CD4-positive, alpha-beta T cell treated with Interleukin-6 at 100 ng/mL for 8 hours (primary cell): Measurements from ENCODE around the gene ITGAL.
"Not testable (repeated sequence)": the region's sequence is repeated elsewhere in the genome, so short reads cannot be mapped to it uniquely, and the experiment has no call there.

ENCODE experiments used
- DNase-seq: peaks from one replicate; pipeline ENCODE4 v3.0.0-alpha.2; 2020; ENCODE audit warnings: mixed read lengths, low spot score

ITGAL gene

GRCh38 chr16:30472328-30472942 lies at the start of gene ITGAL:
ITGAL (plus strand) TSS chr16:30472742; CDS start chr16:30472838, 96 bp downstream.
- peak; percentile 91 for DNase-seq

- DNase-seq: no peak
Measured at GRCh38 chr16:30428055-30428454, 44.5 kb upstream of the ITGAL start.

GRCh38 chr16:30429418-30429677 lies 43.2 kb upstream of the ITGAL start:
- DNase-seq: no peak

- DNase-seq: peak; percentile 98
Measured at GRCh38 chr16:30429678-30430427, 42.7 kb upstream of the ITGAL start, which contains the start of gene DCTPP1. DCTPP1 (minus strand) TSS chr16:30430030; CDS start chr16:30429980, 50 bp downstream.

- no peak for DNase-seq
Measured at GRCh38 chr16:30430428-30430970, 42.0 kb upstream of the ITGAL start.

- DNase-seq: no peak
Measured at GRCh38 chr16:30434852-30435251, 37.7 kb upstream of the ITGAL start.

GRCh38 chr16:30437511-30438046 lies 35.0 kb upstream of the ITGAL start:
- DNase-seq: no peak

- no peak for DNase-seq
Measured at GRCh38 chr16:30438835-30439234, 33.7 kb upstream of the ITGAL start.

- no peak for DNase-seq
Measured at GRCh38 chr16:30439720-30440348, 32.7 kb upstream of the ITGAL start.

GRCh38 chr16:30443631-30444030 lies 28.9 kb upstream of the ITGAL start:
- DNase-seq: no peak

GRCh38 chr16:30444231-30445148 lies 28.1 kb upstream of the ITGAL start:
- DNase-seq: no peak

- no peak for DNase-seq
Measured at GRCh38 chr16:30445149-30445407, 27.5 kb upstream of the ITGAL start.

GRCh38 chr16:30445408-30446202 lies 26.9 kb upstream of the ITGAL start, which contains the start of gene SEPHS2:
SEPHS2 (minus strand) TSS chr16:30445874; CDS start chr16:30445727, 147 bp downstream.
- peak; percentile 96 for DNase-seq

GRCh38 chr16:30446203-30446595 lies 26.3 kb upstream of the ITGAL start:
- no peak for DNase-seq

GRCh38 chr16:30447512-30448226 lies 24.9 kb upstream of the ITGAL start:
- DNase-seq: no peak

GRCh38 chr16:30449116-30449435 lies 23.5 kb upstream of the ITGAL start:
- DNase-seq: no peak

- DNase-seq: not testable (repeated sequence)
Measured at GRCh38 chr16:30452709-30453580, 19.6 kb upstream of the ITGAL start.

- no peak for DNase-seq
Measured at GRCh38 chr16:30456302-30456701, 16.2 kb upstream of the ITGAL start.

GRCh38 chr16:30457256-30457655 lies 15.3 kb upstream of the ITGAL start:
- no peak for DNase-seq
